CD4-positive, alpha-beta T cell treated with Interleukin-4 for 1 hour (primary cell): ENCODE measurements around the gene FGF6.
A peak's percentile ranks its signal among the peaks of the same experiment; 100 is the strongest.
"Not testable (repeated sequence)": the region's sequence is repeated elsewhere in the genome, so short reads cannot be mapped to it uniquely, and the experiment has no call there.

Source experiments
- DNase-seq, 2 donors: peaks; one replicate each; pipeline ENCODE4 v3.0.0-alpha.2; 2020 to 2022

The FGF6 gene, protein sequence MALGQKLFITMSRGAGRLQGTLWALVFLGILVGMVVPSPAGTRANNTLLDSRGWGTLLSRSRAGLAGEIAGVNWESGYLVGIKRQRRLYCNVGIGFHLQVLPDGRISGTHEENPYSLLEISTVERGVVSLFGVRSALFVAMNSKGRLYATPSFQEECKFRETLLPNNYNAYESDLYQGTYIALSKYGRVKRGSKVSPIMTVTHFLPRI

GRCh38 chr12:4445156-4446101 is at the start of gene FGF6:
FGF6 (minus strand) TSS chr12:4445815; CDS start chr12:4445570, 245 bp downstream.
- DNase-seq = no peak

- no peak for DNase-seq
These were observed 45.4 kb upstream of the FGF6 start for GRCh38 chr12:4490973-4491372.

GRCh38 chr12:4489556-4489955 is 43.9 kb upstream of the FGF6 start:
- DNase-seq = no peak

DNA sequence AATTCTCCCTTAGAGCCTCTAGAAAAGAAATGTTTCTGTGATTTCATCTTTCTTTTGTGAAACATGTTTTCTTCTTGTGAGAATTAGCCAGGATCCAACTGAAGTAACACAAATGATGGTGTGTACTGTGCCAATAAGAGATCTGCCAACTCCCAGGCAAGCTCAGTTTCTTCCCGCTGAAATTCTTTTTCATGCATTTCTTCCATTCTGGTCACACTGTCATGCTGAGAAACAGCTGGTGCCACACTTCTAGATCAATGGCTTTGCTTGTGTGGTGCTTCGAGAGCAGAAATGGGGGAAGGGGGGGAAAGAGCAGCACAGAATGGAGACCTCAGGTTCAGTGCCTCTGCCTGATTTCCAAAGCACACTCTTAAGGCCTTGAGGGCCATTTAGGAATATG is 41.4 kb upstream of the FGF6 start:
- DNase-seq = no peak

DNA sequence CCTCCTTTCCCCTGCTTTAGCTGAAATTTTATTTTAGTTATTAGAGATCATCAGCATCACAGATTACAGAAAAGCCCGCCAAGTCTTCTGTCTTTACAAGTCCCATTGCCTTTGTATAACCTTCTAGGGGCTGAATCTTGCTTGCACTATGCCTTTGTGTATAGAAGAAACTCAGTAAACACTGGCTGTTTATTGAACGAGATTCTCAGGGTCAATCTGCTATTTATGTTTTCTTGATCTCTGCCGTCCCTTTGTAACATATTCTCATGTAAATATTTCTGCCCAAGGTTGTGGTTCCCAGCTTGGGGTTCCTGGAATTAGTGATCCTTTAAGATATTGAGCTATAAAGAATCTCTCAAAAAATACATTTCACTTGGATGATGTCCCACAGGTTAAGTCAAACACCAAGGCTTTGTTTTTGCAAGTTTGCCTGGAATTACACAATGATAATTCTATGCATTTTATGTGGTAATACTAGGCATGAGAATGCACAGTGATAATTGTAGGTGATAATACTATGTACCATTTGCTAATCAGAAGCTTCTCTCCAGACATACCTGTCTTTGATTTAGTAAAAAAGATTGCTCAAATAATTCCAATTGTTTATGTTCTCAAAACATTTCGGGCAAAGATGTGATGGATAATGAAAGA is 40.6 kb upstream of the FGF6 start:
- no peak for DNase-seq

GRCh38 chr12:4483885-4484823 is 38.5 kb upstream of the FGF6 start:
- no peak for DNase-seq

DNA sequence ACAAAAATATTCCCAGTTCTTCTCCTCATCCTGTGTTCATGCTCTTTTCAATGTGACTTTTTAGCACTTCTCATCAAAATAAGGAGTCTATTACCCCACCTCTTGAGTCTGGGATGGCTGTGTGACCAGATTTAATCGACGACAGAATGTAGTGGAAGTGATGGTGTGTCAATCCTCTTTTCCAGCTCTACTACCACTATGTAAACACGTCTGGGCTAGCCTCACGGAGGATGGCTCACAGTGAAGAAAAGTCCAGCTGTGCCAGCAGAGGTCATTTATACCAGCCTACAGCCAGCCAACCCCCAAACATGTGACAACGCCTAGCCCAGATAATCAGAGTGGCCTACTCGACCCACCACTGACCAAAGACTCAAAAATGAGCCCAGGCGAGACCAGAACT is 37.3 kb upstream of the FGF6 start:
- DNase-seq = no peak

GRCh38 chr12:4478933-4479332 is 33.3 kb upstream of the FGF6 start:
- no peak for DNase-seq

DNA sequence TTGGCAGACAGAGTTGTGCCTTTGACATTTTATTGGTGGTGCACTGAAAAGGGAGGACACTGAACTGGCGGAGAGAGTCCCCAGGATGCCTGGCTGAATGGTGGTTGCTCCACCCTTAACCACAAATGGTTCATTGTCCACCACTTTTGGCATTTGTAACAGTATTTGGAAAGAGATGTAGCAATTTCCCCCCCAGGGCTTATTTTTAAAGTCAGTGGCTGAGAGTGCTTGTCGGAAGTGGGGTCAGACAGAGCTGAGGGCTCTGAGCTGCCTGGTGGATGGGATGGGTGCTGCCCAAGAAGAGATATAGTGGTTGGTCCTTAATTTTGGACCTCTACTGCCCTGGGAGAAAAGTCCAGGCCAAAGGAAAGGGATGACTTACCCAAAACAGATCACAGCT is 31.5 kb upstream of the FGF6 start:
- no peak for DNase-seq

DNA sequence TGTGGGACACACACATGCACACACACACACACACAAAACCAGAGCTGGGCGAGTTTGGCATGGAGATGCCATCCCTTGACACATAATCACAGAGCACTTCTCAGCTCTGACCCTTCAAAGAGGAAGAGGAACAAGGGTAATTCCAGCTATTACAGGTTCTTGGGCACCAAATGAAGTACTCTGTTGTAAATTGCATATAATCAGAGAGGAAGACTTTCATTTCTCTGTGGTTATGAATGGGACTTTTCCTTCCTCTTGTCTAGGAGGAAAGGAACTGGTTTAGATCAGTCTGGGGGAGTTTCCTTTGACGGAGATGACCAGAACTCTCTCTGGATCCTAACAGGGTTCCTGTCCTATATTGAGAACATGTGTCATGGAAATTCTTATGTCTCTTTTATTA is 26.4 kb upstream of the FGF6 start:
- DNase-seq = peak in 1 of 2 donors; percentile 17

DNA sequence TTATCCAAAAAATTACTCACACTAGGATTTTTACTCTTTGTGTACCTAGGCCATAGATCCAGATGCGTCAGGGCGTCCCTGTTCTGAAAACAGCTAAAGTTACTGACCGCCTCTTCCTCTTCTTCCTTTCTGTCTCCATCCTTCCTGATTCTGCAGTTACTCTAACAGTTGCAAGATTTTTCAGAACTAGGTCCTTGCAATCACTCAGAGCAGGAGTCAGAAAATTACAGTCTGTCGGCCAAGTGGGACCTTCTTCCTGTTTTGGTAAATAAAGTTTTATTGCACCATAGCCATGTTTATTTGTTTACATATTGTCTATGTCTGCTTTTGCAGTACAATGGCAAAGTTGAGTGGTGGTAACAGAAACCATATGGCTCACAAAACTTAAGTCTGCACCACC is 25.6 kb upstream of the FGF6 start:
- no peak for DNase-seq

DNA sequence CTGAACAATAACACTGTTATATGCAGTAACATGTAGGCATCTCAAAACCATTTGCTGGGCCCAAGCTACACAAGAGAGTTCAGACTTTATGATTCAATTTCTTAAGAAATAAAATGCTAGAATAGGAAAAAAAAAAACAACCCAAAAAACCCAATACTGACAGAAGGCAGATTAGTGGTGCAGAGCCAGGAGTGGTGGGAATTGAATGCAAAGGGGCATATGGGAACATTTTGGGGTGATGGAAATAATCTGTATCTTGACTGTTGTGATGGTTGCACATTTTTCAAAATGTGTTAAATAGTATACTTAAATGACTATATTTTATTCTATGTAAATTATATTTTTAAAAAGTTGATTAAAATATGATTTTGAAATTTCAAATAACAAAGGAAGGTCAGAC is 23.4 kb upstream of the FGF6 start:
- no peak for DNase-seq

DNA sequence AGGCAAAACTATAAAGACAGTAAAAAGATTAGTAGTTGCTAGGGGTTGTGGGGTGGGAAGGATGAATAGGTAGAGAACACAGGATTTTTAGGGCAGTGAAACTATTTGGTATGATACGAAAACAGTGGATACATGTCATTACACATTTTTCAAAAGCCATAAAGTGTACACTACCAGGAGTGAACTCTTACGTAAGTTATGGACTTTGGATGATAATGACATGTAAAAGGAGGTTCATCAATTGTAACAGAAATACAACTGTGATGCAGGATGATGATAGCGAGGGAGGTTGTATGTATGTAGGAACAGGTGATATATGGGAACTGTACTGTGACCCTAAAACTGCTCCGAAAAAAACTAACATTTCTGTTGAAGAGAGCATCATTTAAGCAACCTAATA is 15.1 kb upstream of the FGF6 start:
- DNase-seq = no peak

DNA sequence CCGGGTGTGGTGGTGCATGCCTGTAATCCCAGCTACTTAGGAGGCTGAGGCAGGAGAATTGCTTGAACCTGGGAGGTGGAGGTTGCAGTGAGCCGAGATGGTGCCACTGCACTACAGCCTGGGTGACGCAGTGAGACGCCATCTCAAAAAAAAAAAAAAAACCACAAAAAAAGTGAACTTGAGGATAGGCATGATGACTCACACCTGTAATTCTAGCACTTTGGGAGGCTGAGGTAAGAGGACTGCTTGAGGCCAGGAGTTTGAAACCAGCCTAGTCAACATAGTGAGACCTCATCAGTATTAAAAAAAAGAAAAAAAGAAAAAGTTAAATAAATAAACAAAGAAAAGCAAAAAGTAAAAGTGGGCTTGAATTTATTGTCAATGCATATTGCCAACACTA is 10.2 kb upstream of the FGF6 start:
- DNase-seq = not testable (repeated sequence)

- DNase-seq = no peak
These were observed 8.8 kb upstream of the FGF6 start for GRCh38 chr12:4454315-4454860.

DNA sequence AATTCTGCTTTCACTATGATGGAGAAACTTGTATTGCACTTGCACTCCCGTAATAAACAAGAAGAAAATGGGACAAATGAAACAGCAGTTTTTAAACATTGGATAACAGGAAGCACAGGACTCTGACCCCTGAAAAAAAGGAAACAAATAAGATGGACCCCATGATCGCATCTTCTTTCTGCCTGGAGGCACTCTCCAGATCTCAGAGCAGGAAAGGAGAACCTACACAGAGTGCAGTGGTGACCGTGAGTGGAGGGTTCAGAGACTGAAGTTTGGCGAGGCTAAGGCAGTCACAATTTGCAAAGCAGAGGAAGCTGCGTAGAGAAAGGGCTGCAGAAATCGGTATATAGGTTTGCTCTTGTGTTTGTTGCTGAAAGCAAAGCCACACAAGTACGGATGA is 6.1 kb upstream of the FGF6 start:
- DNase-seq = no peak

- DNase-seq = no peak
These were observed 5.0 kb upstream of the FGF6 start for GRCh38 chr12:4450551-4451112.

GRCh38 chr12:4449851-4450221 is 4.2 kb upstream of the FGF6 start:
- DNase-seq = no peak

GRCh38 chr12:4448943-4449850 is 3.6 kb upstream of the FGF6 start:
- DNase-seq = no peak

- no peak for DNase-seq
These were observed 2.8 kb upstream of the FGF6 start for GRCh38 chr12:4448371-4448940.

GRCh38 chr12:4447151-4447550 is 1.5 kb upstream of the FGF6 start:
- no peak for DNase-seq
